Measurements from ENCODE around the gene TCN2. TPM values are rescaled to one million over a fixed set of nuclear protein-coding genes. Genes with fewer than 3 reads are reported as not detected.

TCN2 gene
- total and polyA plus RNA-seq, 9 of the 15 experiments (the other 6 are each of a cell fraction or from before 2014, with no cell fraction given) = 0.88 to 5.4 (median 1.7) TPM

GRCh38 chr22:30635273-30636225, 28.6 kb downstream of the TCN2 start, which contains the start of gene SLC35E4 (continued):
- TF ChIP-seq, protein P1, sequence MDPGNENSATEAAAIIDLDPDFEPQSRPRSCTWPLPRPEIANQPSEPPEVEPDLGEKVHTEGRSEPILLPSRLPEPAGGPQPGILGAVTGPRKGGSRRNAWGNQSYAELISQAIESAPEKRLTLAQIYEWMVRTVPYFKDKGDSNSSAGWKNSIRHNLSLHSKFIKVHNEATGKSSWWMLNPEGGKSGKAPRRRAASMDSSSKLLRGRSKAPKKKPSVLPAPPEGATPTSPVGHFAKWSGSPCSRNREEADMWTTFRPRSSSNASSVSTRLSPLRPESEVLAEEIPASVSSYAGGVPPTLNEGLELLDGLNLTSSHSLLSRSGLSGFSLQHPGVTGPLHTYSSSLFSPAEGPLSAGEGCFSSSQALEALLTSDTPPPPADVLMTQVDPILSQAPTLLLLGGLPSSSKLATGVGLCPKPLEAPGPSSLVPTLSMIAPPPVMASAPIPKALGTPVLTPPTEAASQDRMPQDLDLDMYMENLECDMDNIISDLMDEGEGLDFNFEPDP (CRISPR knock-in tag; IDR thresholded peaks at IDR 0.05) = no peak
- TF ChIP-seq PYGO2 (tag; IDR thresholded peaks at IDR 0.05) (no peak), CTCF (IDR thresholded peaks at IDR 0.05 in 2 of 3, conservative IDR thresholded peaks at IDR 0.05 in 1 of 3; ENCODE audit: insufficient read depth in 2 of 3, low read depth in 1 of 3, low read length in 3 of 3) (peak in 1 of 3 experiments; percentile 27; a peak in 1 of 6 replicates), ZNF12 (CRISPR knock-in tag; IDR thresholded peaks at IDR 0.05) (no peak), STAG1 (CRISPR knock-in tag; IDR thresholded peaks at IDR 0.05; ENCODE audit: borderline replicate concordance) (no peak), CAMTA2 (CRISPR knock-in tag; conservative IDR thresholded peaks at IDR 0.05) (no peak), KLF1 (tag; IDR thresholded peaks at IDR 0.05) (no peak), CHD1 (IDR thresholded peaks at IDR 0.05; ENCODE audit: low read length) (no peak), BCL6 (CRISPR knock-in tag; IDR thresholded peaks at IDR 0.05) (no peak), RBM15 (IDR thresholded peaks at IDR 0.05; ENCODE audit: insufficient read depth, low read length) (no peak), SUPT5H (IDR thresholded peaks at IDR 0.05) (peak; percentile 31; the same call in 1 of the 2 replicates), ZNF354B (CRISPR knock-in tag; IDR thresholded peaks at IDR 0.05) (no peak)
- TF ChIP-seq, protein P2, sequence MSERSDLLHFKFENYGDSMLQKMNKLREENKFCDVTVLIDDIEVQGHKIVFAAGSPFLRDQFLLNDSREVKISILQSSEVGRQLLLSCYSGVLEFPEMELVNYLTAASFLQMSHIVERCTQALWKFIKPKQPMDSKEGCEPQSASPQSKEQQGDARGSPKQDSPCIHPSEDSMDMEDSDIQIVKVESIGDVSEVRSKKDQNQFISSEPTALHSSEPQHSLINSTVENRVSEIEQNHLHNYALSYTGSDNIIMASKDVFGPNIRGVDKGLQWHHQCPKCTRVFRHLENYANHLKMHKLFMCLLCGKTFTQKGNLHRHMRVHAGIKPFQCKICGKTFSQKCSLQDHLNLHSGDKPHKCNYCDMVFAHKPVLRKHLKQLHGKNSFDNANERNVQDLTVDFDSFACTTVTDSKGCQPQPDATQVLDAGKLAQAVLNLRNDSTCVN (CRISPR knock-in tag; IDR thresholded peaks at IDR 0.05) = no peak
- TF ChIP-seq, protein P3, sequence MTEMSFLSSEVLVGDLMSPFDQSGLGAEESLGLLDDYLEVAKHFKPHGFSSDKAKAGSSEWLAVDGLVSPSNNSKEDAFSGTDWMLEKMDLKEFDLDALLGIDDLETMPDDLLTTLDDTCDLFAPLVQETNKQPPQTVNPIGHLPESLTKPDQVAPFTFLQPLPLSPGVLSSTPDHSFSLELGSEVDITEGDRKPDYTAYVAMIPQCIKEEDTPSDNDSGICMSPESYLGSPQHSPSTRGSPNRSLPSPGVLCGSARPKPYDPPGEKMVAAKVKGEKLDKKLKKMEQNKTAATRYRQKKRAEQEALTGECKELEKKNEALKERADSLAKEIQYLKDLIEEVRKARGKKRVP (CRISPR knock-in tag; IDR thresholded peaks at IDR 0.05) = no peak

Measured in K562 (cell line).